ENCODE measurements around the gene BEND7. TPM values are rescaled to one million over a fixed set of nuclear protein-coding genes. Genes with fewer than 3 reads are reported as not detected.

Gene BEND7
- total and polyA plus RNA-seq, 2 of the 13 experiments (the other 11 are each of a cell fraction or from before 2014, with no cell fraction given) = 14.1 to 17.1 TPM

DNA sequence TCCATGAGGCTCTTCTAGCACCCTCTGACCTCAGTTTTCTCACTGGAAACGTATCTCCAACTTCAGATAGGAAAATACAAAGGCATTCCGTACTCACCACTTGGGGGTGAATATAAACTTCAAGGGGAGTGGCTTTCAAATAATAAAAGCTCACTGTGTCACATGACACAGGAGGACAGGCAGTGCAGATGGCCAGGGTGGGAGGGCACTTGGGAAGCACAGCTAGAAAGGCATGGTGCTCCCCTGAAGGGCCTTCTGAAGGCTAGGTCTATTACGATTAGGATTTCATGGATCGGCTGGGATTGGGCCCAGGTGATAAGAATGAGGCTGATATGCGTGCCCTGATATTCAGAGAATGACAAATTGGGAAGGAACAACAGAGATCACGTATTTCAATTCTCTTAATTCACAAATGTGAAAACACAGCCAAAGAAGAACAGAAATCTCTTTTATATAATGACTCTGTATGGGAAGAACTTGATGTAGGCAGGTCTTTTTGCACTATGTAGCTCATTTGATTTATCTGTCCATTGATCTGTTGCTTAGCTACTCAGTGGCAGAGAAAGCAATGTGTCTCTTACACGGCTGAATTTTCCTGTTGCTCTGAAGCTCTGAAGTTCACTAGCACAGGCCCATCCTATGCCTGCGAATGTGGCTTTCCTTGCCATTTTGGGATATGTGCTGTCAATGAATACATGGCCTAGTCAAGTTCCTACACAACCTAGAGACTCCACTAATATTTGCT, 83.0 kb downstream of the BEND7 start (continued):
- TF ChIP-seq, protein P1, sequence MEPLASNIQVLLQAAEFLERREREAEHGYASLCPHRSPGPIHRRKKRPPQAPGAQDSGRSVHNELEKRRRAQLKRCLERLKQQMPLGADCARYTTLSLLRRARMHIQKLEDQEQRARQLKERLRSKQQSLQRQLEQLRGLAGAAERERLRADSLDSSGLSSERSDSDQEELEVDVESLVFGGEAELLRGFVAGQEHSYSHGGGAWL (CRISPR knock-in tag; IDR thresholded peaks at IDR 0.05) = no peak
- TF ChIP-seq THAP9 (CRISPR knock-in tag; IDR thresholded peaks at IDR 0.05; ENCODE audit: borderline replicate concordance) = no peak
- TF ChIP-seq, protein P2, sequence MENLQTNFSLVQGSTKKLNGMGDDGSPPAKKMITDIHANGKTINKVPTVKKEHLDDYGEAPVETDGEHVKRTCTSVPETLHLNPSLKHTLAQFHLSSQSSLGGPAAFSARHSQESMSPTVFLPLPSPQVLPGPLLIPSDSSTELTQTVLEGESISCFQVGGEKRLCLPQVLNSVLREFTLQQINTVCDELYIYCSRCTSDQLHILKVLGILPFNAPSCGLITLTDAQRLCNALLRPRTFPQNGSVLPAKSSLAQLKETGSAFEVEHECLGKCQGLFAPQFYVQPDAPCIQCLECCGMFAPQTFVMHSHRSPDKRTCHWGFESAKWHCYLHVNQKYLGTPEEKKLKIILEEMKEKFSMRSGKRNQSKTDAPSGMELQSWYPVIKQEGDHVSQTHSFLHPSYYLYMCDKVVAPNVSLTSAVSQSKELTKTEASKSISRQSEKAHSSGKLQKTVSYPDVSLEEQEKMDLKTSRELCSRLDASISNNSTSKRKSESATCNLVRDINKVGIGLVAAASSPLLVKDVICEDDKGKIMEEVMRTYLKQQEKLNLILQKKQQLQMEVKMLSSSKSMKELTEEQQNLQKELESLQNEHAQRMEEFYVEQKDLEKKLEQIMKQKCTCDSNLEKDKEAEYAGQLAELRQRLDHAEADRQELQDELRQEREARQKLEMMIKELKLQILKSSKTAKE (CRISPR knock-in tag; IDR thresholded peaks at IDR 0.05; ENCODE audit: borderline replicate concordance) = no peak
- TF ChIP-seq YY1 (IDR thresholded peaks at IDR 0.05; ENCODE audit: insufficient read depth, insufficient replicate concordance, low read depth, low read length) = no peak
- TF ChIP-seq CREB1 (IDR thresholded peaks at IDR 0.05) = no peak
- TF ChIP-seq CREB1 (CRISPR knock-in tag; IDR thresholded peaks at IDR 0.05) = no peak

All from HepG2 (cell line).